Activated CD8-positive, alpha-beta memory T cell treated with anti-CD3 and anti-CD28 coated beads, Interleukin-2, amount 50 U/mL, for 24 hours (primary cell): ENCODE measurements around the gene SLC25A23.

Source experiments
- DNase-seq: peaks from one replicate; pipeline ENCODE4 v3.0.0-alpha.2; 2020; ENCODE audit errors: extremely low read depth

The SLC25A23 gene

GRCh38 chr19:6481541-6482342 is 22.1 kb upstream of the SLC25A23 start, which contains the start of gene DENND1C:
TSS of gene DENND1C (minus strand) at chr19:6481787. CDS start at chr19:6481695, 92 bp downstream.
- DNase-seq = peak; percentile 45

- no peak for DNase-seq
Observed at GRCh38 chr19:6480848-6481415, 21.3 kb upstream of the SLC25A23 start.

DNA sequence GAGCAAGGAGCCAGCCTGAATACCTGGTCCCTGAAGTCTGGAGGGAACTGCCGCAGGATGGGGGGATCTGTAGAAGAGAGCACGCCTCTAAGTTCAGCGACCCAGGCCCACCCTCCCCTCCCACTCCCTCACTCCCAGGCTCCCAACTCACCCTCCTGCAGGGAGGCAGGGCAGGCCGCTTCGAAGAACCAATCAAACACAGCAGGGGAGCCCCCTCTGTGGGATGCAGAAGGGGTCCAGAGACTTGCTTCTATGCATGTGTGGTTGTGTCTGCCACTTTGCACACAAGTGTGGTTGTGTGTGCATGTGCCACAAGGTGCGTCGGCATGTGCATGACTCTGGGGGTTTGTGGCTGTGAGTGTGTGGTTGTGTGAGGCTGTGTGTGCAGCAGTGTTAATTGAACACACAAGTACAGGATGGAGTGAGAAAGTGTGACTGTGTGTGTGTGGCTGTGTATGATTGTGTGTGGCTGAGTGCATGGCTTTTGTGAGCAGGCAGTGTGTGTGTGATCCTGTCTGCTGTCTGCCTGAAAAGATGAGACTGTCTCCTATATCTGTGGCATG is 20.3 kb upstream of the SLC25A23 start:
- DNase-seq = no peak

DNA sequence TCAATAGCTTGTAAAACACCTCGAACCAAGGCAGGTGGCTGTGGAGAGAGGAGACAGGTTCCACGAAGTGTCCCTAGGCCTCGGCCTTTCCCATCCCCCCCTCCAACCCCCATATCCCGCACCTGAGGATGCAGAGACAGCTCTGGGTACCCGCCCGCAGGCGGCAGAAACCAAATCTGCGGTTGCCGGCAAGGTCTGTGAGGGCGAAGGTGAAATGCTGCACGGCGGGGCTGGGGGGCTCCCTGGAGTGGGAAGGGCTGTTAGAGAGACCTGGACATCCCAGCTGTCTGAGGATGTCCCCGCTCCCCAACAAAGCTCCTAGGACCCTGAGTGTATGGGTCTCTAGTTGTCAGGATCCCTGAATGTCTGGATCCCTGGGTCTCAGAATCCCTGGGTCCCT is 19.2 kb upstream of the SLC25A23 start:
- DNase-seq = no peak

- no peak for DNase-seq
Observed at GRCh38 chr19:6476896-6477431, 17.4 kb upstream of the SLC25A23 start.

DNA sequence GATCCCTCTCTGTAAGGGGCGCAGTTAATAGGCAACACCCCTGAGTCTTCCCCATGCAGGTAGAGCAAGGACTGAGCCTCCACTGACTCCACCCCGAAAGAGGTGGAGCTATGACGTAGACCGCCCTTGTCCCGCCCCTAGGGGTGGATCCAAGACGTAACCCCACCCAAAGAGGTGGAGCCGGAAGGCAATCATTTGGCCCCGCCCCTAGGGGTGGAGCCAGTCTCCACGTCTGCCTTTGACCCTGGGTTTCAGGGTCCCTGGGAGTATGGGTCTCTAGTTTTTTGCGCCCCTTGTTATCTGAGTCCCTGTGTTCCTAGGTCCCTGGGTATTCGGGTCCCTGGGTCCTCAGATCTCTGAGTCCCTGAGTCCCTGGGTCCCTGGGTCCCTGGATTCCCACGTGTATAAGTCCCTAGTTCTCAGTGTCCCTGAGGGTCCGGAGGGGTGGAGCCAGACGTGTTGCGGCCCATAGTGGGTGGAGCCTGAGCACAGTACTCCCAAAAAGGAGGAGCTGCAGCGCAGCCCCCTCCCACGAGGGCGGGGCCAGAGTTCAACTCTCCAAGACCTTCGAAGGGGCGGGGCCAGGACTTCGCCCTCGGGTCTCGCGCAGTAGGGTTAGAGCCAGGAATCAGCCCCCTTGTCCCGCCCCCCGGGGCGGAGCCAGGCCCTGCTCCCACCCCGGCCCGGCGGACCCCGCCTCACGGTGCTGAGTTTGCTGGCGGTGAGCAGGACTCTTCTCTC is 16.7 kb upstream of the SLC25A23 start:
- DNase-seq = no peak

- DNase-seq = no peak
Observed at GRCh38 chr19:6475321-6476108, 15.9 kb upstream of the SLC25A23 start.

DNA sequence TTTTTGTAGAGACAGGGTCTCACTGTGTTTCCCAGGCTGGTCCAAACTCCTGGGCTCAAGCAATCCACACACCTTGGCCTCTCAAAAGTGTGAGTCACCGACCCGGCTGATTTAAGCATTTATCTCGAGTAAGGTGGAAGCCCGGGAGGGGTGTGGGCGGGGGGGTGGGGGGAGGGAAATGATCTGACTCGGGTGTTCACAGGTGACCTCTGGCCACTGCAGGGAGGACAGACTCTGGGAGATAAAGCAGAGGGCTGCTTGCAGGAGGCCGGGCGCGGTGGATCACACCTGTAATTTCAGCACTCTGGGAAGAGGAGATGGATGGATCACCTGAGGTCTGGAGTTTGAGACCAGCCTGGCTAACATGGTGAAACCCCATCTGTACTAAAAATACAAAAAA is 14.1 kb upstream of the SLC25A23 start:
- no peak for DNase-seq

DNA sequence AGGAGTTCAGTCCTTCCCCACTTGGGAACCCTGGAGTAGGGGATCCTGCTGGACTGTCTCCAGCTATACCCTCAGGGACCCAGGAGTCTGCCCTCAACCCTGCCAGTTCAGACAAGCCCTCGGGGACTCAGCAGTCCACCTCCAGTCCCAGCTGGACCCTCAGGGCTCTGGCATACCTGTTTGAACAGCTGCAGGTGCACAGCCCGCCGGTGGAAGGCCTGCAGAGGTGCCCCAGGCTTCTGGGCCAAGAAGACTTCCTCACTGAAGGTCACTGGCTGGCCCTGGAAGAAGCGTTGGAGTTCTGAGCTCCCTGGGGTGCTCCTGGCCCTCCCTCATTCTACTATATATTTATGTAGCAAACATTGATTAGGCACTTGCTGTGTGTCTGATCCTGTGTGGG is 13.1 kb upstream of the SLC25A23 start:
- DNase-seq = no peak

GRCh38 chr19:6471076-6471475 is 11.5 kb upstream of the SLC25A23 start:
- DNase-seq = no peak

GRCh38 chr19:6470173-6470572 is 10.6 kb upstream of the SLC25A23 start:
- DNase-seq = no peak

DNA sequence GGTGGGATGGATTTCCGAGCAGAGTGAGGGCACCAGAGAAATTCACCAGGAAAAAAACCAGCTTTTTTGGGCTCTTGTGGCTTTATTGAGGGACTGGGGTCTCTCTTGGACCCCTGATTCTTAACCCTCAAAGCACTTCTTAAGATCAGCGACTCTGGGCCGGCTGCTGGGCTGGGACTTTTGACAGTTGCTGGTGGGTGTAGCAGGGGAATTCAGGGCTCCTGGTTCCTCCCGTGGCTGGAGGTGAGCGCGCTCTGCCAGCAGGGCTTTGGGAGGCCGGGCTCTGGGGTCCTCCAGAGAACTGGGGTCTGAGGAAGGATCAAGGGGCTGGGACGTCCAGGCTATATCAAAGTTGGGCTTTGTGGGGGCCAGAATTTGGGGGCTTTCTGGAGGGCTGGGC is 7.8 kb upstream of the SLC25A23 start:
- DNase-seq = no peak

DNA sequence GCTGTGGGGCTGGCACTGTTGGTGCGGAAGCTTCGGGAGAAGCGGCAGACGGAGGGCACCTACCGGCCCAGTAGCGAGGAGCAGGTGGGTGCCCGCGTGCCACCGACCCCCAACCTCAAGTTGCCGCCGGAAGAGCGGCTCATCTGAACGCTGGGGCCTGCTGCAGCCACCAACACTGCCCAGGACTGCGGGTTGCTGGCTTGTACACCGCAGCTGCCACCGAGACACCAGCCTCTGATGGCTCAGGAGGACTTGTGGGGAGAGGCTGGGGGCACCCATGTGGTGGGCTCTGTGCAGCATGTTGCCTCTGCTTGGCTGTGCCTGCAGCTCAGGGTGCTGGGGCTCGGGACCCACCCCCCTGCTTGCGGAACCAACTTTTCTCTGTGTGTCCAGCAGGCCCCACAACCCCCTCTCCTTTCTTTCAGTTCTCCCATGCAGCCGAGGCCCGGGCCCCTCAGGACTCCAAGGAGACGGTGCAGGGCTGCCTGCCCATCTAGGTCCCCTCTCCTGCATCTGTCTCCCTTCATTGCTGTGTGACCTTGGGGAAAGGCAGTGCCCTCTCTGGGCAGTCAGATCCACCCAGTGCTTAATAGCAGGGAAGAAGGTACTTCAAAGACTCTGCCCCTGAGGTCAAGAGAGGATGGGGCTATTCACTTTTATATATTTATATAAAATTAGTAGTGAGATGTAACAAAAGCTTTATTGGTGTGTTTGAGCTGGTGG is 7.1 kb upstream of the SLC25A23 start:
- no peak for DNase-seq

DNA sequence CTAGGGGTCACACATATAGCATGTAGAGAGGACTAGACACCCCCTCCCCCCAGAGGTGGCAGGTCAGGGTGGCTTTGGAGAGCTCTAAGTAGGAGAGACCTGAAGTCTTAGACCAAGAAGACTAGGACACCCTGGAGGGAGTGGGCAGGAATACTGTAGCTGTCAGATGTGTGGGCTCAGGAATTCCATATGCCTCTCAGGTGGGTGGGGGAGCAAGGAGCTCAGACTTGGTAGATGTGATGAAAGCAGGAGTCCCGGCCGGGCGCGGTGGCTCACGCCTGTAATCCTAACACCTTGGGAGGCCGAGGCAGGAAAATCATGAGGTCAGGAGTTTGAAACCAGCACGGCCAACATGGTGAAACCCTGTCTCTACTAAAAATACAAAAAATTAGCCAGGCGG is 6.1 kb upstream of the SLC25A23 start:
- no peak for DNase-seq

- DNase-seq = no peak
Observed at GRCh38 chr19:6465006-6465405, 5.4 kb upstream of the SLC25A23 start.

- no peak for DNase-seq
Observed at GRCh38 chr19:6464070-6464873, 4.7 kb upstream of the SLC25A23 start, which contains the start of gene CRB3. TSS of gene CRB3 (plus strand) at chr19:6464271. CDS start at chr19:6464702, 431 bp downstream.

DNA sequence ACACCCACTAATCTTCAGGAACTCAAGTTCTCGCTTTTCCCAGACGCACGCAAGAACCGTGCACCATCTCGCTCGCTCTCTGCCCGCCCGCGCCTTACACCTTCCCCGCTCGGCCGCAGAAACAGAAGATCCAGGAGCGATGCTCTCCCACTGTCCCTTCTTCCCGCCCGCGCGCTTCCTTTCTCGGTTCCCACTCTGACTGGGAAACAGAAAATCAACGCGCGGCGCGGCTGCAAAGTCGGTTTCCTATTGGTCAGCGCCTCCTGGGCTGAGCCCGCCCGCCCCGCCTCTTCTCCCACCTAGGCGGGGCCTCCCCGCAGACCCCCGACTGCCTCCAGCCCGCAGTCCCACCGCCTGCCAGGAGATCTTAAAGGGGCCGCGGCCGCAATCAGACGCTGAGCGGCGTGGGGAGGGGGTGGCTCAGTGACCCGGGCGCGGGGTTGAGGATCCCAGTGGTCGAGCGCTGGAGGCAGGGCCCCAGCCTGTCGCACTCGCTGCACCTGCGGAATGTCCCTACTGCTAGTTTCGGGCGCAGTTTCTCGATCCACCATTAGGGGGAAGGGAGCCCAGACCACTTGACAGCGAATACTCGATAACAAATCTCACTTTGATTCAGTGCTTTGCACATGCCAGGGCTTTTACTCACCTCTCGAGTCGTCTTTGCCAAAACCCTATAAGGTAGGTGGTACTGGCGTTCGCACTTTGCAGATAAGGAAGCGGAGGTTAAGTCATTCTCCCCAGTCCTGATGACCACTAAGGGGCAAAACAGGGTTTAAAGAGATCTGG is 700 bp upstream of the SLC25A23 start:
- DNase-seq = peak; percentile 94

DNA sequence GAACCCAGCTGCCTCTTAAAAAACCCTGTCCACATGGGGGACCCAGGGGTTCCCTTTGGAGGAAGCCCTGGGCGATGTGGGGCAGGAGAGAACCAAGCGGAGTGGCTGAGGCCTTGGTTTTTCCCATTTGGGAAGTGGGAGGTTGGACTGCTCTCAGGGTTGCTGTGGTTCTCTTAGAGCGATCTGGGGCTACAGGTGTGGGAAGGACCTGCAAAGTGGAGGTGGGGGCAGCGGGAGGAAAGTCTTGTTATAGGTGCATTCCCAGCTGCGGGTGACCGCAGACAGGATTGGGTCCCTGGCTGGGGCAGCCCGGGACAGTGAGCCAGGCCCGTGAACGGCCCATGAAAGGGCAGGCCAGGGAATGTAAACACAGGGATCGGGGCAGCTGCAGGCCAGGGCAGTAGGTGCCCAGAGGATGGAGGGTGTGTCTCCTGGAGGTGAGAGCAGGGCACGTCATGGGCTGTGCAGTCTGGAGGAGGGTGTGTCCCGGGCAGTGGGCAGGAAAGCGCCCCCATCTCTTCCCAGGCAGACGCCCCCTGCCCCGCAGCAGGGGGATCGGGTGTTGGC is 814 bp downstream of the SLC25A23 start:
- no peak for DNase-seq
